HepG2 (cell line): ENCODE measurements around the gene NUDT3. TPM values are rescaled to one million over a fixed set of nuclear protein-coding genes. Genes with fewer than 3 reads are reported as not detected.

Experiments used
- ATAC-seq: fragments of 200-7000 bp; cut with Tn5 transposase; 3 replicates; pipeline ENCODE4 v1.9.1; 2020; ENCODE audit warnings: mild to moderate bottlenecking, moderate library complexity
- BruUV-seq: library from RNA; stranded (reverse); fragments of 400-500 nt; replicated peaks from 2 replicates; lab custom pipeline; 2021; lab: Mats Ljungman, UMichigan
- CTCF ChIA-PET: fragments of 300-600 bp; formaldehyde crosslinking; extraction: SDS; loops from one replicate; lab custom pipeline; 2021; ENCODE audit warnings: low total read pairs, inconsistent platforms, low intra/inter-chr PET ratio; lab: Yijun Ruan, JAX
- POLR2A ChIA-PET: fragments of 350-600 bp; sonication (Branson Sonifier 250); formaldehyde crosslinking; loops from one replicate; lab custom pipeline; 2020; ENCODE audit warnings: antibody characterized with exemption, inconsistent platforms; lab: Yijun Ruan, JAX
- DNase-seq: peaks from one replicate; pipeline ENCODE4 v3.0.0-alpha.2; 2015; ENCODE audit warnings: low spot score
- FAIRE-seq: peaks from 3 replicates; lab custom pipeline; 2011; peaks lifted over from hg19 to GRCh38; lab: Jason Lieb, UNC
- H2AFZ ChIP-seq: one replicate; pipeline ENCODE4 v1.6.1; 2011; ENCODE audit warnings: low read length, inconsistent platforms
- H3K27ac ChIP-seq: fragments of 300-600 bp; 3 replicates; pipeline ENCODE4 v1.8.0; 2011; ENCODE audit warnings: mixed run types, mild to moderate bottlenecking, mixed read lengths, low read length, inconsistent platforms; ENCODE audit not compliant: insufficient read depth; ENCODE audit errors: extremely low read length
- H3K27me3 ChIP-seq, 2 experiments: fragments of 200-600 bp in 1 of 2; 2 replicates in 1 of 2; 3 replicates in 1 of 2; pipeline versions ENCODE4 v1.6.0 to v1.8.0; 2011; ENCODE audit warnings: low read length in 2 of 2, mild to moderate bottlenecking in 2 of 2, moderate library complexity in 2 of 2, inconsistent platforms in 1 of 2; ENCODE audit not compliant: insufficient read depth in 2 of 2, control insufficient read depth in 1 of 2
- H3K36me3 ChIP-seq, 2 experiments: fragments of 200-600 bp in 1 of 2; replicated peaks in 1 of 2; 2 replicates in 1 of 2; 3 replicates in 1 of 2; pipeline versions ENCODE4 v1.5.1 to v1.8.0; 2011; ENCODE audit warnings: low read length in 2 of 2, inconsistent platforms in 1 of 2; ENCODE audit not compliant: insufficient read depth in 2 of 2, control insufficient read depth in 1 of 2
- H3K4me1 ChIP-seq: 2 replicates; pipeline ENCODE4 v1.5.1; 2012; ENCODE audit warnings: low read length, inconsistent platforms; ENCODE audit not compliant: insufficient read depth
- H3K4me2 ChIP-seq: 2 replicates; pipeline ENCODE4 v1.6.0; 2011; ENCODE audit warnings: low read depth, low read length, inconsistent platforms
- H3K4me3 ChIP-seq, 3 experiments: fragments of 200-600 bp in 1 of 3; sonication (generic), shearing (Covaris generic) in 1 of 3; replicated peaks in 1 of 3; 2 replicates each; pipeline ENCODE4 v1.5.1; 2011 to 2016; ENCODE audit warnings: low read length in 3 of 3, inconsistent platforms in 2 of 3, low read depth in 2 of 3, mild to moderate bottlenecking in 2 of 3, control low read depth in 1 of 3, mixed read lengths in 1 of 3; ENCODE audit not compliant: insufficient read depth in 1 of 3
- H3K79me2 ChIP-seq: one replicate; pipeline ENCODE4 v1.6.1; 2011; ENCODE audit warnings: low read length, inconsistent platforms; ENCODE audit not compliant: insufficient read depth
- H3K9ac ChIP-seq: 2 replicates; pipeline ENCODE4 v1.6.0; 2011; ENCODE audit warnings: mild to moderate bottlenecking, low read depth, low read length, inconsistent platforms; ENCODE audit not compliant: insufficient read depth
- H3K9me3 ChIP-seq: 2 replicates; pipeline ENCODE4 v1.5.1; 2012; ENCODE audit warnings: mild to moderate bottlenecking, low read length
- H4K20me1 ChIP-seq: 2 replicates; pipeline ENCODE4 v1.6.0; 2011; ENCODE audit warnings: inconsistent platforms, mild to moderate bottlenecking, low read length, moderate library complexity; ENCODE audit not compliant: insufficient read depth
- CBFB ChIP-seq: sonication (generic); formaldehyde crosslinking; IDR thresholded peaks from 2 replicates; pipeline ENCODE4 v1.4.0; 2020; ENCODE audit warnings: missing genetic modification reagents
- FOXK1 ChIP-seq: sonication (generic); formaldehyde crosslinking; IDR thresholded peaks from 2 replicates; pipeline ENCODE4 v1.4.0; 2020; ENCODE audit warnings: low read depth, missing genetic modification reagents, borderline replicate concordance
- HINFP ChIP-seq: sonication (generic); formaldehyde crosslinking; IDR thresholded peaks from 2 replicates; pipeline ENCODE4 v1.4.0; 2020; ENCODE audit warnings: low read depth, mild to moderate bottlenecking, missing genetic modification reagents
- HNRNPK ChIP-seq: fragments of 200-400 bp; formaldehyde crosslinking; IDR thresholded peaks from 2 replicates; pipeline ENCODE4 v1.6.1; 2018; ENCODE audit warnings: low read length, low read depth, moderate library complexity, mild to moderate bottlenecking; ENCODE audit not compliant: poor library complexity, severe bottlenecking
- KLF15 ChIP-seq: sonication (generic); formaldehyde crosslinking; IDR thresholded peaks from 2 replicates; pipeline ENCODE4 v1.8.1; 2023; ENCODE audit warnings: borderline replicate concordance, mild to moderate bottlenecking, inconsistent platforms, missing genetic modification reagents, mixed read lengths
- MEF2D ChIP-seq: sonication (generic); formaldehyde crosslinking; IDR thresholded peaks from 2 replicates; pipeline ENCODE4 v1.5.1; 2020; ENCODE audit warnings: mild to moderate bottlenecking, missing genetic modification reagents
- PATZ1 ChIP-seq: sonication (generic); formaldehyde crosslinking; IDR thresholded peaks from 2 replicates; pipeline ENCODE4 v1.4.0; 2020; ENCODE audit warnings: missing genetic modification reagents
- SIN3B ChIP-seq: fragments of 150-350 bp; IDR thresholded peaks from 2 replicates; pipeline ENCODE4 v1.6.1; 2014; ENCODE audit warnings: low read length
- ZFP37 ChIP-seq: sonication (generic); formaldehyde crosslinking; IDR thresholded peaks from 2 replicates; pipeline ENCODE4 v1.4.0; 2020; ENCODE audit warnings: missing genetic modification reagents, borderline replicate concordance
- ZNF124 ChIP-seq: sonication (generic); formaldehyde crosslinking; IDR thresholded peaks from 2 replicates; pipeline ENCODE4 v1.4.0; 2020; ENCODE audit warnings: missing genetic modification reagents
- ZNF275 ChIP-seq: sonication (generic); formaldehyde crosslinking; IDR thresholded peaks from 2 replicates; pipeline ENCODE4 v1.8.0; 2022; ENCODE audit warnings: missing genetic modification reagents, mild to moderate bottlenecking, inconsistent platforms, borderline replicate concordance
- WGBS: methylation state at CpG from one replicate; pipeline ENCODE4 v1.1.6; 2017; ENCODE audit warnings: low lambda C conversion rate; 5-methylcytosine and 5-hydroxymethylcytosine counted together
- in situ Hi-C: cut with HindIII; loops from 2 replicates; pipeline ENCODE4 v1.10.0; 2017; ENCODE audit warnings: low pct_unique_long_range_greater_than_20kb; ENCODE audit not compliant: extremely low pct_ligation_motif_present
- intact Hi-C: fragments of 100-400 bp; cut with micrococcal nuclease; formaldehyde crosslinking; loops from one replicate; pipeline ENCODE4 v1.10.0; 2022; ENCODE audit not compliant: unreplicated experiment
- polyA plus RNA-seq, 8 experiments: library from polyadenylated mRNA; depleted of rRNA in 3 of 8; stranded (reverse) in 7 of 8; unstranded in 1 of 8; fragments of >200 nt; fragmentation: Illumina TruSeq in 4 of 8; extraction: Trizol in 4 of 8; gene quantifications; 2 replicates each; pipeline versions ENCODE4 v1.2.1 to v1.2.3, GENCODE V29; 2011 to 2016; ENCODE audit warnings: low read depth in 4 of 8, missing spikeins in 1 of 8, mixed read lengths in 1 of 8; ENCODE audit not compliant: insufficient read depth in 1 of 8
- total RNA-seq, 5 experiments: library from RNA; depleted of rRNA; stranded (reverse); fragments of >200 nt; fragmentation: Illumina TruSeq; extraction: Trizol; gene quantifications; 2 replicates each; pipeline ENCODE4 v1.2.3, GENCODE V29; 2016; ENCODE audit warnings: low read depth in 1 of 5

NUDT3 gene
- total and polyA plus RNA-seq, 2 of the 13 experiments (the other 11 are each of a cell fraction or from before 2014, with no cell fraction given): 20.2 to 20.6 TPM

- WGBS: 92% methylated on average over 3 of the region's 3 CpGs
- no peaks in the 10 kb centered on the region for H3K9me3 ChIP-seq
- TF ChIP-seq SIN3B: no peak
- TF ChIP-seq HNRNPK: no peak
- no peak for TF ChIP-seq KLF15
- no peak for TF ChIP-seq HINFP (CRISPR knock-in tag)
- no peak for TF ChIP-seq PATZ1
- TF ChIP-seq ZFP37 (CRISPR knock-in tag): no peak
- TF ChIP-seq ZNF124 (CRISPR knock-in tag): no peak
- no peak for TF ChIP-seq MEF2D (CRISPR knock-in tag)
- TF ChIP-seq CBFB (CRISPR knock-in tag): no peak
- no peak for TF ChIP-seq ZNF275
- TF ChIP-seq FOXK1 (CRISPR knock-in tag): no peak
- ATAC-seq (no peak), FAIRE-seq (no peak), DNase-seq (no peak)
- no TSS peak for BruUV-seq
- no peak overlapping the region for H2AFZ ChIP-seq
- in situ Hi-C loops: no loop called here
- no peak overlapping the region for H3K27ac ChIP-seq
- H4K20me1 ChIP-seq: no peaks in the 10 kb centered on the region
- no peak overlapping the region for H3K9ac ChIP-seq
- no peak overlapping the region for H3K4me2 ChIP-seq
- ChIA-PET CTCF (no interaction called here), POLR2A (no interaction called here)
- H3K27me3 ChIP-seq: no peaks in the 10 kb centered on the region
- no peaks in the 10 kb centered on the region for H3K4me1 ChIP-seq
- H3K36me3 ChIP-seq: peaks cover 1 to 23% of the 10 kb centered on the region in 2 experiments; a peak in 4 of 5 replicates
- intact Hi-C loops: no loop called here
- peaks cover 30% of the 10 kb centered on the region for H3K79me2 ChIP-seq
- H3K4me3 ChIP-seq: no peak overlapping the region
Observed at GRCh38 chr6:34340906-34341480, 51.5 kb downstream of the NUDT3 start.
